ENCODE measurements around the gene DNAJB8. TPM values are rescaled to one million over a fixed set of nuclear protein-coding genes. Genes with fewer than 3 reads are reported as not detected.

DNAJB8 gene
- polyA plus RNA-seq, 1 experiment = not detected

DNA sequence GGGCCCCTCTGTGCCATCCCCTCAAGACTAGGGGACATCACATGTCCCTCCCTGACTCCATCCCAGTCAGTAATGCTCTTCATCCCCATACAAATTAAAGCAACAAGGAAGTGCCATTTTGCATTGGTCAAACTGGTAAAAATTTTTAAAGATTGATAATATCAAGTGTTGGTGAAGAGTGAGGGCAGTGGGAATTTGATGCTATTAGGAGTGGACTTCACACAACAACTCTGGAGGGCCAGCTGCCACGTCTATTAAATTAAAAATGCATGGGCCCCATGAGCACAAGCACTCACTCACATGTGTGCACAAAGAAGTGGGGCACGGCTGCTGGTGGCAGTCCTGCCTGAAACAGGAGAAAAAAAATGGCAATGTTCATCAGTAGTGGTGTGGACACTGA is 47.8 kb downstream of the DNAJB8 start:
- peaks cover 15% of the 10 kb centered on the region for H3K9me3 ChIP-seq (ENCODE audit: control insufficient read depth, insufficient read depth, low read length)
- DNase-seq (ENCODE audit: low read depth, low spot score) = no peak
- ChIA-PET CTCF (no interaction called here), POLR2A (no interaction called here)
- H3K27me3 ChIP-seq (ENCODE audit: control insufficient read depth, insufficient read depth, low read length) = no peaks in the 10 kb centered on the region
- H3K4me3 ChIP-seq (ENCODE audit: low read depth, low read length) = no peak overlapping the region
- TF ChIP-seq, protein P1, sequence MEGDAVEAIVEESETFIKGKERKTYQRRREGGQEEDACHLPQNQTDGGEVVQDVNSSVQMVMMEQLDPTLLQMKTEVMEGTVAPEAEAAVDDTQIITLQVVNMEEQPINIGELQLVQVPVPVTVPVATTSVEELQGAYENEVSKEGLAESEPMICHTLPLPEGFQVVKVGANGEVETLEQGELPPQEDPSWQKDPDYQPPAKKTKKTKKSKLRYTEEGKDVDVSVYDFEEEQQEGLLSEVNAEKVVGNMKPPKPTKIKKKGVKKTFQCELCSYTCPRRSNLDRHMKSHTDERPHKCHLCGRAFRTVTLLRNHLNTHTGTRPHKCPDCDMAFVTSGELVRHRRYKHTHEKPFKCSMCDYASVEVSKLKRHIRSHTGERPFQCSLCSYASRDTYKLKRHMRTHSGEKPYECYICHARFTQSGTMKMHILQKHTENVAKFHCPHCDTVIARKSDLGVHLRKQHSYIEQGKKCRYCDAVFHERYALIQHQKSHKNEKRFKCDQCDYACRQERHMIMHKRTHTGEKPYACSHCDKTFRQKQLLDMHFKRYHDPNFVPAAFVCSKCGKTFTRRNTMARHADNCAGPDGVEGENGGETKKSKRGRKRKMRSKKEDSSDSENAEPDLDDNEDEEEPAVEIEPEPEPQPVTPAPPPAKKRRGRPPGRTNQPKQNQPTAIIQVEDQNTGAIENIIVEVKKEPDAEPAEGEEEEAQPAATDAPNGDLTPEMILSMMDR (IDR thresholded peaks at IDR 0.05; ENCODE audit: low read depth, low read length) = no peak
- no peak overlapping the region for H3K27ac ChIP-seq (ENCODE audit: low read depth, low read length)

DNA sequence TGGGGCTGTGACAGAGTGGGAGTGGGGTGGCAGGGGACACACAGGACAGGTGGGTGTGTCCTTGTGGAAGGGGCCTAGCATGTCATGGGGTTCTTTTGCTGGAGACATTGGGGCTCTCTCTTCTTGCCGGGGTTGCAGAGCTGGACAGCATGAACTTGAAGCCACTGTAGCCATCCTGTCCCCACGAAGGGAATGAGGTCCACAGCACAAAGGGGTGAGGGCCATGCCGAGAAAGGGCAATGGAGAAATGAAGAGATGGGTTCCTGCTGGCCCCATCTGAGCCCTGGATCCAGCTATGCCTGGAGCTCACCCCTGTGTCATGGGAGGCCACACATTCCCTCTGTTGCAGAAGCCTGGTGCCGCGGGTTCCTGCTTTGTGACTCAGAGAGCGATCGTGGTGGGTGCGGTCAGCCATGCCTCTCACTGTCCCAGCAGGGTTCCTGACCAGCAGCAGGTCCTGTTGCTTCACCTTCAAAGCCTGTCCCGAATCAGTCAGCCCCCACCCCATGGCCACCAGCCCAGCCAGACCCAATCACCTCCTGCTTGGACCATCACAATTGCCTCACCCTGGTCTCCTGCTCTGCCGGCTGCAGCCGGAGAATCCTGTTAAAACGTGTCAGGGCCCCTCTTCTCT is 50.0 kb downstream of the DNAJB8 start:
- no peak for DNase-seq (ENCODE audit: low read depth, low spot score)
- ChIA-PET POLR2A (interaction anchor here (0.5 kb wide), 1 partner anchor 192 kb away, joined by 4 read pairs; no protein-coding TSS in a partner anchor), CTCF (interaction anchor here (1.2 kb wide), 1 partner anchor 9 kb away, joined by 4 read pairs; no protein-coding TSS in a partner anchor)
- TF ChIP-seq, protein P1 (IDR thresholded peaks at IDR 0.05; ENCODE audit: low read depth, low read length) = no peak
- H3K4me3 ChIP-seq (ENCODE audit: low read depth, low read length) = no peak overlapping the region
- no peak overlapping the region for H3K27ac ChIP-seq (ENCODE audit: low read depth, low read length)
- no peaks in the 10 kb centered on the region for H3K27me3 ChIP-seq (ENCODE audit: control insufficient read depth, insufficient read depth, low read length)
- peaks cover 15% of the 10 kb centered on the region for H3K9me3 ChIP-seq (ENCODE audit: control insufficient read depth, insufficient read depth, low read length)

DNA sequence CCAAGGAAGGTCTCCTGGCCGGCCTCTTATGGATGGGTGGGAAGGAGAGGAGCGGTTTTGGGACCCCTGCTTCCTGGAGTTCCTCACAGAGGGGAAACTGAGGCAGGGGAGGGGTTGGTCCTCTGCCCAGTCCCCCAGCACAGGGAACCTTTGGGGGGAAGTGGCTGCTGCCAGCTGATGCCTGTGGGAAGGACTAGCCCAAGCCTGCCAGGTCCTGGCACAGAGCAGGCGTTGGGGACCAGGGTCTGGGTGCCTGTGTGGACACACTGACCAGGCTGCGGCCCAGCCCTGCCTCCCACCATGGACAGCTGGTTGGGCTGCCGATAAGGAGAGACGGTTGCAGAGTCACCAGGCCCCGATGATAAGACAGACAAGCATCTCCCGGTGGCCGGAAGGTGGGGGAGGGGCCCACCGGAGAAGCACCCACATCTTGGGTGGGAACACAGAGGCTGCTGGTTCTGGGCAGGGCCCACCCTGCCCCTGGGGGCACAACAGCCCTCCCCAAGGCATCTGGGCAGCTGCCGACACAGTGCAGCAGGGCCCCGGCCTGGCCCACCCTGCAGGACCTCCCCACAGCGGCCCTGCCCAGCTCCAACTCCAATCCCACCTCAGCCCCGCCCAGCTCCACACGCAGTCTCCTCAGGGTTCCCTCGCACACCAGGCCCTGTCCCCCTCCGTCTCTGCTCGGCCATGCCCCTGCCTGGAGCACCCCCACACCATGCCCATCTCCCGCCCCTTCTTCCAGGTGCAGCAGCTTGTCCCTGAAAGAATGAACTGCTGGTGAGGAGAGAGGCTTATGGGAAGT is 50.7 kb downstream of the DNAJB8 start:
- ChIA-PET POLR2A (no interaction called here), CTCF (interaction anchor here (1.2 kb wide), 1 partner anchor 10 kb away, joined by 4 read pairs; no protein-coding TSS in a partner anchor)
- Histone ChIP-seq H3K27me3 (ENCODE audit: control insufficient read depth, insufficient read depth, low read length) (no peaks in the 10 kb centered on the region), H3K27ac (ENCODE audit: low read depth, low read length) (no peak overlapping the region), H3K9me3 (ENCODE audit: control insufficient read depth, insufficient read depth, low read length) (peaks cover 15% of the 10 kb centered on the region), H3K4me3 (ENCODE audit: low read depth, low read length) (no peak overlapping the region)
- TF ChIP-seq, protein P1 (IDR thresholded peaks at IDR 0.05; ENCODE audit: low read depth, low read length) = no peak
- DNase-seq (ENCODE audit: low read depth, low spot score) = no peak

DNA sequence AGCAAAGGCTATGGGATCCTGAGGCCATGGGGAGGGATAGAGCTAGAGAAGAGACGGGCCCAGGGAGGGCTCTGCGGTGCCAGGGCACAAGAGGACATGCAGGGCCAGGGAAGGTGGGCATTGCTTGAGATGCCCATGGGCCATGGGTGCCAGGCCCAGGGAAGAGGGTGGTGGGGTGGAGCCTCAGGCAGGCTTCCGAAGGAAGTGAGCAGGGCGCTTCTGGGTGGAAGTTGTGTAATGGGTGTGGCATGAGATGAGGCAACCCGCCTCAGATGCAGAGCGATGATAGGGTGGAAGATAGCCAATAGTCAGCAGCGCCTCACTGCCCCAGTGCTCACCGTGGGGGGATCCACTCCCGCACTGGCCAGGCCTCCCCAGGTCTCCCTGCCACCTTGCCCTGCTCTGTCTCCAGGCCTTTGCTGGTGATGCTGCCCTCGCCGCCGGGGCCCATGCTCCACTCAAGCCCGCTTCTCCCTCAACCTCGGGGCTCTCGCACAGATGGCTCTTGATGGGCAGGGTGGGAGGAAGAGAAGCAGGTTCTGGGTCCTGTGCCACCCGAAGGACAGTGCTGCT is 51.4 kb downstream of the DNAJB8 start:
- H3K27ac ChIP-seq (ENCODE audit: low read depth, low read length) = no peak overlapping the region
- POLR2A ChIA-PET = no interaction called here
- TF ChIP-seq, protein P1 (IDR thresholded peaks at IDR 0.05; ENCODE audit: low read depth, low read length) = no peak
- DNase-seq (ENCODE audit: low read depth, low spot score) = no peak
- CTCF ChIA-PET = no interaction called here
- peaks cover 15% of the 10 kb centered on the region for H3K9me3 ChIP-seq (ENCODE audit: control insufficient read depth, insufficient read depth, low read length)
- H3K27me3 ChIP-seq (ENCODE audit: control insufficient read depth, insufficient read depth, low read length) = no peaks in the 10 kb centered on the region
- H3K4me3 ChIP-seq (ENCODE audit: low read depth, low read length) = no peak overlapping the region

All from AG04450 (cell line).